Pancreas (tissue), 10 donors: ENCODE measurements around the gene GGN. TPM values are rescaled to one million over a fixed set of nuclear protein-coding genes. Genes with fewer than 3 reads are reported as not detected.
"Not testable (repeated sequence)": the region's sequence is repeated elsewhere in the genome, so short reads cannot be mapped to it uniquely, and the experiment has no call there.

ENCODE experiments used
- ATAC-seq, 4 donors: fragments of 200-7000 bp; cut with Tn5 transposase; one replicate each; pipeline versions ENCODE4 v1.8.0 to v1.9.1; 2020; ENCODE audit warnings: mild to moderate bottlenecking in 4 of 4, moderate library complexity in 4 of 4
- DNase-seq, 6 donors: peaks; one replicate each; pipeline ENCODE4 v3.0.0-alpha.2; 2020
- FAIRE-seq: peaks from 2 replicates; lab custom pipeline; 2012; peaks lifted over from hg19 to GRCh38; lab: Jason Lieb, UNC
- H3K27ac ChIP-seq, 4 donors: fragments of 200-600 bp; sonication (generic); 1 replicate in 3 of 4; 2 replicates in 1 of 4; pipeline versions ENCODE4 v1.5.0 to v1.8.0; 2020
- H3K27me3 ChIP-seq, 4 donors: fragments of 200-600 bp; one replicate each; pipeline ENCODE4 v1.8.0; 2021
- H3K36me3 ChIP-seq, 3 donors: fragments of 200-600 bp; sonication (generic) in 1 of 3; one replicate each; pipeline versions ENCODE4 v1.5.0 to v1.8.0; 2020 to 2021
- H3K4me1 ChIP-seq, 3 donors: fragments of 200-600 bp; one replicate each; pipeline ENCODE4 v1.8.0; 2021
- H3K4me3 ChIP-seq, 4 donors: fragments of 200-600 bp; sonication (generic) in 2 of 4; one replicate each; pipeline versions ENCODE4 v1.5.0 to v1.8.0; 2020 to 2021
- H3K9me3 ChIP-seq, 4 donors: fragments of 200-600 bp; one replicate each; pipeline ENCODE4 v1.8.0; 2021
- CTCF ChIP-seq, 4 donors: fragments of 200-600 bp; sonication (generic) in 3 of 4; IDR thresholded peaks; one replicate each; pipeline versions ENCODE4 v1.5.0 to v1.8.0; 2021; ENCODE audit warnings: antibody characterized with exemption in 4 of 4
- WGBS, 2 donors: extraction: QIAGEN DNeasy Blood & Tissue Kit; methylation state at CpG; one replicate each; pipeline ENCODE4 v1.1.7; 2013; 5-methylcytosine and 5-hydroxymethylcytosine counted together
- intact Hi-C, 3 donors: fragments of 100-400 bp; cut with DNase I; formaldehyde crosslinking; loops; one replicate each; pipeline versions ENCODE4 v1.11.1 to v1.14.2; 2022
- polyA plus RNA-seq, 2 donors: library from polyadenylated mRNA; stranded (reverse); fragments of 200-250 nt; gene quantifications; one replicate each; pipeline ENCODE4 v1.2.3, GENCODE V29; 2013
- total RNA-seq, 6 donors: library from RNA; stranded (reverse); fragmentation: NEBNext Ultra II Directional in 4 of 6; extraction: Animal tissue kit (Norgen Biotek cat#: 25700) in 4 of 6; gene quantifications; one replicate each; pipeline versions ENCODE4 v1.2.1 to v1.2.4, GENCODE V29; 2021 to 2023
- donor health status: healthy with polysubstance abuse.
- donor health status: DM: no; HTN: no; CAD: no; lungs with moderate emphysema.
- donor health status: DM: no; HTN: no; CAD: no.
- donor health status: control.
- donor health status: control.
- donor health status: Bipolar disorder and iron deficiency.
- donor health status: DM: yes; HTN: yes; CAD: no.
- donor health status: DM: no; HTN: no; CAD: no.
- donor health status: DM: no; HTN: no; CAD: no.
- donor health status: DM: yes; HTN: yes; CAD: no.

Gene GGN
- total and polyA plus RNA-seq, 8 donors, result 0.23 to 2.2 (median 0.29) TPM; not detected in 2

DNA sequence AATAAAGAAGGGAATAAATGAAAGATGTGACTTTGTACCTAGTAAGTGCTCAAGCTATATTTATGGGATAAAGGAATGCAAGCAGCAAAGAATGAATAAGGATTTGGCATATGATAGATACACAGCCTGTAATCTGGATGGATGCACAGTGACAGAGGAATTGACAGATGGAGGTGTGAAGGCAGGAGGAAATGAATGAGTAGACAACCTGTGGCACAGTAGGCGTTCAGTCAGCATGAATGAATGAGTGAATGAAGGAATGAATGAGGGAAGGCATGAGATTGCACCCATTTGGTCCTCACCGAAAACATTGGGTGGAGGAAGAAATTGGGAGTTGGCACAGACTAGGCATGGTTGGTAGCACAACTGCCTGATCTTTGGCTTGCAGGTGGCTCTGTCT lies 18.2 kb downstream of the GGN start:
- H3K27me3 ChIP-seq, result no peaks in the 10 kb centered on the region
- H3K4me1 ChIP-seq, result no peaks in the 10 kb centered on the region
- intact Hi-C loops, result no loop called here
- DNase-seq (no peak), FAIRE-seq (no peak), ATAC-seq (no peak)
- no peak overlapping the region for H3K4me3 ChIP-seq
- H3K36me3 ChIP-seq, result no peaks in the 10 kb centered on the region
- no peaks in the 10 kb centered on the region for H3K9me3 ChIP-seq
- WGBS, 2 donors, result 74 to 81% methylated on average over 2 of the region's 2 CpGs
- H3K27ac ChIP-seq, result no peak overlapping the region
- no peak for TF ChIP-seq CTCF (IDR thresholded peaks at IDR 0.05)

DNA sequence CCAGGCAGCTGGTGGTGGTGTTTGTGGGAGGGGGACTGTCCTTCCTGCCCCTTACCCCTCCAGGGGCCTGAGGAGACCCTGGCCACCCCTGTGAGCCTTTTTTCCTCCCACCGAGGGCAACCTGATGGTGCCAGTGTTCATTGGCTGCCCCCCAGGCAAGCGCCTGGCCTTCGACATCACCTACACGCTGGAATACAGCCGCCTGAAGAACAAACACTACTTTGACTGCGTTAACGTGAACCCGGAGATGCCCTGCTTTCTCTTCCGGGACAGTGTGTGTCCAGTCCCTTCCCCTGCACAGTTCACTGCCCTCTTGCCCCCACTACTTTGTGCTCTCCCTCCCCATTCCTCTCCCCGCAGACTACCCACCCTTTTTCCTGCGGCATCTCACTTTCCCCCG lies 20.8 kb downstream of the GGN start:
- WGBS, 2 donors, result 69 to 76% methylated on average over 12 of the region's 12 CpGs

DNA sequence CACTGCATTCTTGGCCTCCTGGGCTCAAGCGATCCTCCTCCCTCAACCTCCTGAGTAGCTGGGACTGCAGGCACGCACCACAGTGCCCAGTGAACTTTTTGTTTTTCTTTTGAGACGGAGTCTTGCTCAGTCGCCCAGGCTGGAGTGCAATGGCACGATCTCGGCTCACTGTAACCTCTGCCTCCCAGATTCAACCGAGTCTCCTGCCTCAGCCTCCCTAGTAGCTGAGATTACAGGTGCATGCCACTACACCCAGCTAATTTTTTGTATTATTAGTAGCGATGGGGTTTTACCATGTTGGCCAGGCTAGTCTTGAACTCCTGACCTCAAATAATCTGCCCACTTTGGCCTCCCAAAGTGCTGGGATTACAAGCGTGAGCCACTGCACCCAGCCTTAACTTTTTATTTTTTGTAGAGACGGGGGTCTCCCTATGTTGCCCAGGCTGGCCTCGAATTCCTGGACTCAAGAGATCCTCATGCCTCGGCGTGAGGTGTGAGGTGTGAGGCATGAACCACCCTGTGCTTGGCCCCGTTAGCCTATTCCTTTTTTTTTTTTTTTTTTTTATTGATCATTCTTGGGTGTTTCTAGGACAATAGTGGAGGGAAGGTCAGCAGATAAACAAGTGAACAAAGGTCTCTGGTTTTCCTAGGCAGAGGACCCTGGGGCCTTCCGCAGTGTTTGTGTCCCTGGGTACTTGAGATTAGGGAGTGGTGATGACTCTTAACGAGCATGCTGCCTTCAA lies 24.7 kb downstream of the GGN start:
- H3K36me3 ChIP-seq, FAIRE-seq, ATAC-seq, DNase-seq, intact Hi-C loops, H3K4me1 ChIP-seq, H3K27ac ChIP-seq, H3K9me3 ChIP-seq: not testable (repeated sequence)
- Histone ChIP-seq H3K27me3 (peaks cover 0 to 12% (median 0%) of the 10 kb centered on the region in 4 donors), H3K4me3 (peak overlapping the region in 2 of 4 donors; percentile 50 to 76)
- WGBS, 2 donors, result 66 to 69% methylated on average over 14 to 15 of the region's 16 CpGs

More for the DNA sequence above, 20.8 kb downstream of the GGN start:
- H3K4me3 ChIP-seq, result no peak overlapping the region
- no peak overlapping the region for H3K27ac ChIP-seq
- TF ChIP-seq CTCF (IDR thresholded peaks at IDR 0.05), result no peak
- no peaks in the 10 kb centered on the region for H3K9me3 ChIP-seq
- ATAC-seq, result no peak
- H3K27me3 ChIP-seq, result no peaks in the 10 kb centered on the region
- no peak for DNase-seq
- intact Hi-C loops, result no loop called here
- H3K36me3 ChIP-seq, result no peaks in the 10 kb centered on the region
- no peak for FAIRE-seq
- H3K4me1 ChIP-seq, result no peaks in the 10 kb centered on the region

DNA sequence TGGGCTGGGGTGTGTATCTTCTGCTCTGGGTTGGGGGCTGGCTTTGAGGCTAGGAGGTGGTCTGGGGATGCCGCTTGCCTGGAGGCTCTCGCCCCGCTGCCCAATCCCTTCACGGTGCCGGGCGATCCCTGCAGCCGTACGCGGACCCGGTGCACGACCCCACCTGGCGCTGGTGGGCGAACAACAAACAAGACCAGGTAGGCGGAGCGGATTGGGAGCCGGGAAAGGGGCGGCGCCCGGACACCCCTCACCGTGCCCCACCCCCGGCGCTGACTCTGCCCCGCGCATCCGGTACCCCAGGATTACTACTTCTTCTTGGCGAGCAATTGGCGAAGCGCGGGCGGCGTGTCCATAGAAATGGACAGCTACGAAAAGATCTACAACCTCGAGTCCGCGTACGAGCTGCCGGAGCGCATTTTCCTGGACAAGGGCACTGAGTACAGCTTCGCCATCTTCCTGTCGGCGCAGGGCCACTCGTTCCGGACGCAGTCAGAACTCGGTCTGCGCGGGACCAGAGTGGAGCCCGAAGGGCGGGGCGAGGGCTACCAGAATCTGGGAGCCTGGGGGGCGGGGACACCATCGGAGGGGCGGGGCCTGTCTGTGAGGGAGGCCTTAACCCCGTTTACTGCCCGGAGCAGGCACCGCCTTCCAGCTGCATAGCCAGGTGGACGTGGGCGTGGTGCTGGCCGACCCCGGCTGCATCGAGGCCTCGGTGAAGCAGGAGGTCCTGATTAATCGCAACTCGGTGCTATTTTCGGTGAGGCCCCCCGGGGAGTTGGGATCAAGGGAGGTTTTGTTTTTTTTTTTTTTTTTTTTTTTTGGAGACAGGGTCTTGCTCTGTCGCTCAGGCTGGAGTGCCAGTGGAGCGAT lies 25.5 kb downstream of the GGN start:
- TF ChIP-seq CTCF (IDR thresholded peaks at IDR 0.05), result no peak
- intact Hi-C loops, result no loop called here

GRCh38 chr19:38361633-38362075 lies 26.2 kb downstream of the GGN start:
- intact Hi-C loops, result no loop called here
- H3K4me1 ChIP-seq, result peaks cover 0 to 2% (median 0%) of the 10 kb centered on the region in 3 donors
- no peaks in the 10 kb centered on the region for H3K9me3 ChIP-seq
- peaks cover 0 to 12% (median 0%) of the 10 kb centered on the region in 4 donors for H3K27me3 ChIP-seq
- 0% methylated on average over 33 to 37 of the region's 37 CpGs for WGBS, 2 donors
- no peak for TF ChIP-seq CTCF (IDR thresholded peaks at IDR 0.05)
- no peaks in the 10 kb centered on the region for H3K36me3 ChIP-seq
- FAIRE-seq, result no peak
- DNase-seq, result peak; percentile 63 to 91 (median 80)
- H3K4me3 ChIP-seq, result peak overlapping the region; percentile 34 to 76 (median 52)
- H3K27ac ChIP-seq, result no peak overlapping the region
- ATAC-seq, result peak; percentile 86 to 95 (median 92)

More for the DNA sequence above, 25.5 kb downstream of the GGN start:
- Histone ChIP-seq H3K4me3 (peak overlapping the region; percentile 34 to 76 (median 52)), H3K9me3 (no peaks in the 10 kb centered on the region), H3K36me3 (no peaks in the 10 kb centered on the region), H3K4me1 (peaks cover 0 to 2% (median 0%) of the 10 kb centered on the region in 3 donors), H3K27ac (peak overlapping the region in 2 of 4 donors; percentile 4 to 44), H3K27me3 (peaks cover 0 to 12% (median 0%) of the 10 kb centered on the region in 4 donors)
- ATAC-seq (peak; percentile 73 to 86 (median 82)), FAIRE-seq (no peak), DNase-seq (peak; percentile 68 to 89 (median 84))
- 1 to 3% methylated on average over 65 to 68 of the region's 68 CpGs for WGBS, 2 donors
